ENCODE data around the gene ADCY6.

ADCY6 gene

GRCh38 chr12:48788854-48789775 is at the start of gene ADCY6:
Gene ADCY6 (minus strand): TSS chr12:48789089. CDS start chr12:48783434, 5,655 bp downstream.
- DNase-seq (ENCODE audit: low read depth in 2 of 3, low spot score in 1 of 3) = peak in 1 of 3 donors; percentile 8

DNA sequence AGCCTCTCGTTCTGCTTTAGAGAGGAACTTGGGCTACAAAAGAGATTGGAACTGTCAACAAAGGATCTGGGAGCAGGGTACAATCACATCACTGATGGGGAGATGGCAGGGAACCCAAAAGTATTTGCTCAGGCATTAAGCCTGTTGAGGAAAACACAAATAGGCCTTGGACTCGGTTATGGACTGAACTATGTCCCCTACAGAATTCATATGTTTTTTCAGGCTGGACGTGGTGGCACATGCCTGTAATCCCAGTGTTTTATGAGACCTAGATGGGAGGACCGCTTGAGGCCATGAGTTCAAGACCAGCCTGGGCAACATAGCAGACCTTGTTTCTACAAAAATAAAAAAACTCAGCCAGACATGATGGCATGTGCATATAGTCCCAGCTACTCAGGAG is 49.2 kb upstream of the ADCY6 start:
- DNase-seq (ENCODE audit: low read depth in 2 of 3, low spot score in 1 of 3) = no peak

GRCh38 chr12:48832321-48833060 is 43.6 kb upstream of the ADCY6 start:
- DNase-seq (ENCODE audit: low read depth in 2 of 3, low spot score in 1 of 3) = no peak

DNA sequence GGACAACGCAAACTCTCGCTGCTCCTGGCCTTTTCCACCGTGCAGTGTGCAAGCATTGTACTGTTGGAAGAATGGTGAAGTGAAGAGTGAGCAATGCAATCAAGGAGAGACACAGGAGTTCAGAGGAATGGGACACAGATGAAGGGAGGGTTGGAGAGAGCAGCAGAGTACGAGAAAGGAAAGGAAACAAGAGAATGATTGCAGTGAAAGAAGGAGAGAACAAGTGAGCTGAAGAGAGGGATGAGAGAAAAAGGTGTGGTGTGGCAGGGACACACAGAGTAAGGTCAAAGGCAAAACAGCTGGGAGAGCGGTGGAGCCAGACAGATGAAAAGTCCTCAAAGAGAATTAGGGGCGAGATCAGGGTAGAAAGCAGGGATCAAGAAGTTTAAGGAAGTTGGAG is 42.4 kb upstream of the ADCY6 start:
- no peak for DNase-seq (ENCODE audit: low read depth in 2 of 3, low spot score in 1 of 3)

DNA sequence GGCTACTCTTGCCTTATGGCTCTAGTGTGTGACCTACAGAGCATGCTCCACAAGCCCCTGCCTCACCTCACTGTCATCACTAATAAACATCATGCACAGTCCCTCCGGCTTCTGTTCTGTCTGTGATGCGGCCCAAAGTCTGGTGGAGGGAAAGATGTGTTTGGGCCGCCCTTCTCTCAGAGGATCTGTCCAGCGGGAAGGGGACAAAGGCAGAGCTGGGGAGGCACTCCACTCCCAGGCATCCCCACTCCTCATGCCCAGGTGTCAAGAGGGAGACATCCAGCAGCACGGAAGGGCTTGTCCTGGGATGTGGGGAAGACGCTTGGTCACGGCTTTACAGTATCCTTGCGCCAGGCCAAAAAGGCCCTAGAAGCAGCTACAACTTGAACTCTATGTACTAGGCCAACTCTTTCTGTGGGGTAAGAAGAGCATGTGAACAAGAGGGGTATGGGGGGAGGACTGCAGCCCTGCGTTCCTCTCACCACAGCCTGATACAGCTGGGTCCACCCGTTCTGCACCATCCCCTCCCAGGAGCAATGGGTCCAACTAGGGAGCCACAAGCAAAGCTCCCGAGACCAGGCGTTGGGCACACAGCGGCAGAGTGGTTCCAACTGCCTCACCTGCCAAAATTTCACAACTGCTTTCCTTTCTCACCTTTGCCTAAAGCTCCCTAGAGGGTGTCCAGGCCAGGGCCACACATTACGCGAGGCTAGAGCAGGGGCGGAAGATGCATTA is 40.1 kb upstream of the ADCY6 start:
- no peak for DNase-seq (ENCODE audit: low read depth in 2 of 3, low spot score in 1 of 3)

- no peak for DNase-seq (ENCODE audit: low read depth in 2 of 3, low spot score in 1 of 3)
Observed at GRCh38 chr12:48828293-48828692, 39.4 kb upstream of the ADCY6 start.

DNA sequence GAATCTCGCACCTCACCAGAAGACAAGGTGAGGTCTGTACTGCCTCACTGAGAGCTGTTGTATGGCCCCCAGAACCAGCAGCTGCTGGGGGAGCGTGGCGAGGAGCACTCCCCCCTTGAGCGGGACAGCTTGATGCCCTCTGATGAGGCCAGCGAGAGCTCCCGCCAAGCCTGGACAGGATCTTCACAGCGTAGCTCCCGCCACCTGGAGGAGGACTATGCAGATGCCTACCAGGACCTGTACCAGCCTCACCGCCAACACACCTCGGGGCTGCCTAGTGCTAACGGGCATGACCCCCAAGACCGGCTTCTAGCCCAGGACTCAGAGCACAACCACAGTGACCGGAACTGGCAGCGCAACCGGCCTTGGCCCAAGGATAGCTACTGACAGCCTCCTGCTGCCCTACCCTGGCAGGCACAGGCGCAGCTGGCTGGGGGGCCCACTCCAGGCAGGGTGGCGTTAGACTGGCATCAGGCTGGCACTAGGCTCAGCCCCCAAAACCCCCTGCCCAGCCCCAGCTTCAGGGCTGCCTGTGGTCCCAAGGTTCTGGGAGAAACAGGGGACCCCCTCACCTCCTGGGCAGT is 38.7 kb upstream of the ADCY6 start:
- DNase-seq (ENCODE audit: low read depth in 2 of 3, low spot score in 1 of 3) = no peak

- DNase-seq (ENCODE audit: low read depth in 2 of 3, low spot score in 1 of 3) = no peak
Observed at GRCh38 chr12:48827026-48827425, 38.1 kb upstream of the ADCY6 start.

DNA sequence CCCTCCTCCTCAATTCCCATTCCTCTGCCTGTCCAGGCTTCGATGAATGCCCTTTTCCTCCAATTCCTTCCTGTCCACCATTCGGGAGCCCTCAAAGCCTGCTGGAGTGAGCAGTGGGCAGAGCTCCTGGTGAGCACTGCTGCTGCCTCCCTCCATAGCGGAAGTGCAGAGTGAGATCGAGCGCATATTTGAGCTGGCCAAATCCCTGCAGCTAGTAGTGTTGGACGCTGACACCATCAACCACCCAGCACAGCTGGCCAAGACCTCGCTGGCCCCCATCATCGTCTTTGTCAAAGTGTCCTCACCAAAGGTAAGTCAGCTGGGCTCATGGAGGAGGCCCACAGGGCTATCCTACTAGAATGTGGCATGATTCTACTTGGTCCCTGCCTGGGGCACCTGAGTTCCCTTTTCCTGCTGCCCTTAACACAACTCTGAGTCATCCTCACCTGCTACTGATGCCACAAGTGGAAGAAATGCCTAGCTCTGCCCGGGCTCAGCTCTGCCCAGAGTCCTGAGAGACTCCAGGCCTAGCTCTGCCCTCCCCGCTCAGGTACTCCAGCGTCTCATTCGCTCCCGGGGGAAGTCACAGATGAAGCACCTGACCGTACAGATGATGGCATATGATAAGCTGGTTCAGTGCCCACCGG is 37.4 kb upstream of the ADCY6 start:
- DNase-seq (ENCODE audit: low read depth in 2 of 3, low spot score in 1 of 3) = no peak

DNA sequence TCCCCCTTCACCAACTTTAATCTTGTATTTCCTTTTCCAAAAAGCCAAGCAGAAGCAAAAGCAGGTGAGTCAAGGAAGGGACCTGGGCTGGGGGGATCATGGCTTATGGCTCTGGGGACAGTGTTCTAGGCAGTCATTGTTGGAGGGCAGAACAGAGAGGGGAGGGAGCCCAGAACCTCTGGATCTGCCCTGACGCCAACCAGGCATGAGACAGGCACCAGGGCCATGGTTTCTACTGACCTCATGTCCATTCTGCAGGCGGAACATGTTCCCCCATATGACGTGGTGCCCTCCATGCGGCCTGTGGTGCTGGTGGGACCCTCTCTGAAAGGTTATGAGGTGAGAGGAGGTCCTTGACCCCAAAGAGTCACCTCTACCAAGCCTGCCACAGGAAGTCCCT is 36.0 kb upstream of the ADCY6 start:
- DNase-seq (ENCODE audit: low read depth in 2 of 3, low spot score in 1 of 3) = no peak

GRCh38 chr12:48824112-48824511 is 35.2 kb upstream of the ADCY6 start:
- DNase-seq (ENCODE audit: low read depth in 2 of 3, low spot score in 1 of 3) = no peak

DNA sequence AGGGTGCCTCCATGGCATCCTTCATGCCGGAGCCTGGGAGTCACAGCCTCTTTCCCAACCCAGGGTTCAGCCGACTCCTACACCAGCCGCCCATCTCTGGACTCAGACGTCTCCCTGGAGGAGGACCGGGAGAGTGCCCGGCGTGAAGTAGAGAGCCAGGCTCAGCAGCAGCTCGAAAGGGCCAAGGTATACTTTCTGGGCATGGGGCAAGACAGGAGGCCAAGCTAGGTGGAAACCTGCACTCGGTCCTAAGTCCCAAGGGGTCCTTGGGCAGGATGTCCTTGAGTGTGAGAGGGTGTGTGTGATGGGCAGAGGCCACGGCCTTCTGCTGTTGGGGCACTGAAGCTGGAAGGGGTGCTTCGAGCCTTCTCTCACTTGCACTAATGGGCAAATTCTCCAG is 34.4 kb upstream of the ADCY6 start:
- no peak for DNase-seq (ENCODE audit: low read depth in 2 of 3, low spot score in 1 of 3)

DNA sequence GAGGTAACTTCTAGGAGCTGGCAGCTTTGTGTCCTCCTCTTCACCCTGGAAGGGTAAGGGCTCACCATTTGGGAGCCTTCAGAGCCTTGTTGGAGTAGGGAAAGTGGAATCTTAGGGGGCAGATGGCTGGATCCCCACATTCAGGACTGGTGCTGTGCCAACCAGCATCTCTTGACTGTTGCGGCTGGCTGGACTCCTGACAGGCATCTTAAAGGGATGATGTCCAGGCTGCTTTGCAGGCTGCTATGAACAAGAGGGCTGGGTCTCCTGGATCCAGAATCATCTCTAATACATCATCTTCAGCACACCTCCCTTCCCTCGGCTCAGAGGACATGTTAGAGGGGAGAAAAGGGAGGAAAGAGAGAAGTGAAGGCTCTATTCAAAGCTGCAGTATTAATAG is 33.8 kb upstream of the ADCY6 start:
- no peak for DNase-seq (ENCODE audit: low read depth in 2 of 3, low spot score in 1 of 3)

DNA sequence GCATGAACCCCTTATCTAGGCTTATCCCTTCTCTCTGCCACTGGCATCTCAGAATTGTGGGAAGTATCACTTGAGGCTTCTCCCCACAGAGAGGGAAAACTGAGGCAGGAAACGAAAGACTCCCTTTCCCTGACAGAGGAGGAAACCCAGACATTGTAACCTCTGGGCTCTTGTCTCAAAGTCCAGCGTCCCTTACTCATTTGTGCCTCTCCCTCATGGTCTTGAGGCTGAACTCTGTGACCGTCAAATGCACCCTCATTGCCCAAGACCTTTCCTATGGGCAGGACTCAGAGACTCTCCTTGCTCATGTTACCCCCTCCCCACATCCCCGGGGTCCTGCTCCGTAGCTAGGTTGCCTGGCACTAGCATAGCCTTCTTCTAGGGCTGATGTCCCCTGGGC is 33.2 kb upstream of the ADCY6 start:
- no peak for DNase-seq (ENCODE audit: low read depth in 2 of 3, low spot score in 1 of 3)

DNA sequence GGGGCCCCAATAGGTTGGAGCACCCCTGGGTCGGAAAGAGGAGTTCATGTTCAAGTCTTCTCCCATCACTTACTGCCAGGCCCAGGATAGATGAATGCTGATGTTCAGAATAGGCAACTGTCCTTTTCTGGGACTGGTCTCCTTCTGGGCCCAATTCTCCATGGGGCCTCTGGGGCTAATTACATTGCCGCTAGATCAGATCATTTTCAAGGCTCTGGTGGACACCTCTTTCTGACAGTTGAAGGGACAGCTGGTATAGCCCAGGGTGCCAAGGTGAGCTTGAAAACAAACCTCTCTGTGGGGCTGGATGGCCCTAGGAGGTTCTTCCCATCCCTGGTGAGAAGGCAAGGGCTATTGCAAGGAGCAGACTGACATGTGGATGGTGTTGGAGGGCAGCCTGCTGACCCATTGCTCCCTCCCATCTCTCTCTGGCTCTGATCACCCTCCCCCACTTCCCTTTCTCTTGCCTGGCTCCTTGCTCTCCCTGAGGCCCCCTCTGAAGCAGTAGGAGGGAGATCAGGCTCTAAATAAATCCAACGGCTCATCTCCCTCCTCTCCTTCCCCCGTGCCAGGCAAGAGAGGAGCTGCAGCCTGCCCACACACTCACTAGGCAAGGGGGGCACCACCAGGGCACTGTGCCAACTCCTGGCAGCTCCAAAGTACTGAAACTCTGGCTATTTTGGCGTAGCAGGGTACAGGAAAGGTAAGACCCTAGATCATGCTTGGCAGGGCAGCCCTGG is 31.3 kb upstream of the ADCY6 start:
- DNase-seq (ENCODE audit: low read depth in 2 of 3, low spot score in 1 of 3) = no peak

DNA sequence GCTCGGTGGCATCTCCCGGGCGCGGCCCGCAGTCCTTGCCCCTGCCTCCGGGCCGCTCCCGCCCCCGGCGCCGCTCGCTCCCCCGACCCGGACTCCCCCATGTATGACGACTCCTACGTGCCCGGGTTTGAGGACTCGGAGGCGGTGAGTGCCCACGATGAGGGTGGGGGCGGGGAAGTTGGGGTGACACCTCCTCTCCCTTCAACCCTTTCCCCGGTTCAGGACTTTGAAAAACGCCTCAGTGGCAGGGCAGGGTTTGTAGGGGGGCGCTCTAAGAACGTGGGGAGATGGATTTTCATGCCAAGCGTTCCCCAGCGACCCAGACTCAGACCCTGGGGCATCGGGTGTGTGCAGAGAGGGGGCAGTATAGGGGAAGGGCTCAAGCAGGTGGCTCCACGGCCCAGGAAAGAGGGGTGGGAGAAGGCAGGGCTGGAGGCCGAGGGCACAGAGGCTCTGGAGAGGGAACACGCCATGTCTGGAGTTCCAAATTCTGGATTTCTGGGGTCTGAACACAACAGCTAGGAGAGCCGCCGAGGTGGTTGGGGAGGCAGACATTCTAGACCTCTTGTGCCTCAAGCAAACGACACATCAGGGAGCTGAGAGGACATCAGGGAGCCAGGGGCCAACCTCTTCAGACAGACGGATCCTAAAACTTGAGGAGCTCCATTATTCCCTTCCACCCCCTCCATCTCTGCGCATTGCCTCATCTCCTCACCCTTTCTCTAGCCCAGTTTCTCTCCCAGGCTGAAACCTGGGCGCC is 30.1 kb upstream of the ADCY6 start:
- peak in 1 of 3 donors; percentile 23 for DNase-seq (ENCODE audit: low read depth in 2 of 3, low spot score in 1 of 3)

GRCh38 chr12:48817873-48818830 is 29.3 kb upstream of the ADCY6 start, which contains the start of gene CACNB3:
Gene CACNB3 (plus strand): TSS chr12:48818496. CDS start chr12:48818930, 434 bp downstream.
- DNase-seq (ENCODE audit: low read depth in 2 of 3, low spot score in 1 of 3) = peak; percentile 45 to 71 (median 68)

Data from stimulated activated CD4-positive, alpha-beta T cell treated with anti-CD3 and anti-CD28 coated beads, Interleukin-12 subunit alpha, Interleukin-12 subunit beta, amount 100 ng/mL, for 48 hours (primary cell).